HepG2 (cell line): ENCODE measurements around the gene WDR43. TPM values are rescaled to one million over a fixed set of nuclear protein-coding genes. Genes with fewer than 3 reads are reported as not detected.

Experiments used
- ATAC-seq: fragments of 200-7000 bp; cut with Tn5 transposase; 3 replicates; pipeline ENCODE4 v1.9.1; 2020; ENCODE audit warnings: mild to moderate bottlenecking, moderate library complexity
- BruUV-seq: library from RNA; stranded (reverse); fragments of 400-500 nt; replicated peaks from 2 replicates; lab custom pipeline; 2021; lab: Mats Ljungman, UMichigan
- CTCF ChIA-PET: fragments of 300-600 bp; formaldehyde crosslinking; extraction: SDS; loops from one replicate; lab custom pipeline; 2021; ENCODE audit warnings: low total read pairs, inconsistent platforms, low intra/inter-chr PET ratio; lab: Yijun Ruan, JAX
- POLR2A ChIA-PET: fragments of 350-600 bp; sonication (Branson Sonifier 250); formaldehyde crosslinking; loops from one replicate; lab custom pipeline; 2020; ENCODE audit warnings: antibody characterized with exemption, inconsistent platforms; lab: Yijun Ruan, JAX
- DNase-seq: peaks from one replicate; pipeline ENCODE4 v3.0.0-alpha.2; 2015; ENCODE audit warnings: low spot score
- FAIRE-seq: peaks from 3 replicates; lab custom pipeline; 2011; peaks lifted over from hg19 to GRCh38; lab: Jason Lieb, UNC
- H2AFZ ChIP-seq: one replicate; pipeline ENCODE4 v1.6.1; 2011; ENCODE audit warnings: low read length, inconsistent platforms
- H3K27ac ChIP-seq: fragments of 300-600 bp; 3 replicates; pipeline ENCODE4 v1.8.0; 2011; ENCODE audit warnings: mixed run types, mild to moderate bottlenecking, mixed read lengths, low read length, inconsistent platforms; ENCODE audit not compliant: insufficient read depth; ENCODE audit errors: extremely low read length
- H3K27me3 ChIP-seq, 2 experiments: fragments of 200-600 bp in 1 of 2; 2 replicates in 1 of 2; 3 replicates in 1 of 2; pipeline versions ENCODE4 v1.6.0 to v1.8.0; 2011; ENCODE audit warnings: low read length in 2 of 2, mild to moderate bottlenecking in 2 of 2, moderate library complexity in 2 of 2, inconsistent platforms in 1 of 2; ENCODE audit not compliant: insufficient read depth in 2 of 2, control insufficient read depth in 1 of 2
- H3K36me3 ChIP-seq, 2 experiments: fragments of 200-600 bp in 1 of 2; replicated peaks in 1 of 2; 2 replicates in 1 of 2; 3 replicates in 1 of 2; pipeline versions ENCODE4 v1.5.1 to v1.8.0; 2011; ENCODE audit warnings: low read length in 2 of 2, inconsistent platforms in 1 of 2; ENCODE audit not compliant: insufficient read depth in 2 of 2, control insufficient read depth in 1 of 2
- H3K4me1 ChIP-seq: 2 replicates; pipeline ENCODE4 v1.5.1; 2012; ENCODE audit warnings: low read length, inconsistent platforms; ENCODE audit not compliant: insufficient read depth
- H3K4me2 ChIP-seq: 2 replicates; pipeline ENCODE4 v1.6.0; 2011; ENCODE audit warnings: low read depth, low read length, inconsistent platforms
- H3K4me3 ChIP-seq, 3 experiments: fragments of 200-600 bp in 1 of 3; sonication (generic), shearing (Covaris generic) in 1 of 3; replicated peaks in 1 of 3; 2 replicates each; pipeline ENCODE4 v1.5.1; 2011 to 2016; ENCODE audit warnings: low read length in 3 of 3, inconsistent platforms in 2 of 3, low read depth in 2 of 3, mild to moderate bottlenecking in 2 of 3, control low read depth in 1 of 3, mixed read lengths in 1 of 3; ENCODE audit not compliant: insufficient read depth in 1 of 3
- H3K79me2 ChIP-seq: one replicate; pipeline ENCODE4 v1.6.1; 2011; ENCODE audit warnings: low read length, inconsistent platforms; ENCODE audit not compliant: insufficient read depth
- H3K9ac ChIP-seq: 2 replicates; pipeline ENCODE4 v1.6.0; 2011; ENCODE audit warnings: mild to moderate bottlenecking, low read depth, low read length, inconsistent platforms; ENCODE audit not compliant: insufficient read depth
- H3K9me3 ChIP-seq: 2 replicates; pipeline ENCODE4 v1.5.1; 2012; ENCODE audit warnings: mild to moderate bottlenecking, low read length
- H4K20me1 ChIP-seq: 2 replicates; pipeline ENCODE4 v1.6.0; 2011; ENCODE audit warnings: inconsistent platforms, mild to moderate bottlenecking, low read length, moderate library complexity; ENCODE audit not compliant: insufficient read depth
- GMEB2 ChIP-seq: IDR thresholded peaks from 2 replicates; pipeline ENCODE4 v1.6.1; 2016; ENCODE audit warnings: missing biosample characterization, missing genetic modification reagents, low read depth
- KDM4B ChIP-seq: sonication (generic); formaldehyde crosslinking; IDR thresholded peaks from 2 replicates; pipeline ENCODE4 v1.4.0; 2020; ENCODE audit warnings: missing genetic modification reagents
- NFKBIZ ChIP-seq: IDR thresholded peaks from 2 replicates; pipeline ENCODE4 v1.6.1; 2018; ENCODE audit warnings: missing genetic modification reagents, missing compliant biosample characterization
- NR0B2 ChIP-seq: sonication (generic); formaldehyde crosslinking; IDR thresholded peaks from 2 replicates; pipeline ENCODE4 v1.4.0; 2020; ENCODE audit warnings: mild to moderate bottlenecking, missing genetic modification reagents
- PHF5A ChIP-seq: IDR thresholded peaks from one replicate; pipeline ENCODE4 v1.6.1; 2018; ENCODE audit warnings: low read depth, missing genetic modification reagents; ENCODE audit not compliant: unreplicated experiment
- PLRG1 ChIP-seq: fragments of 450-650 bp; conservative IDR thresholded peaks from 2 replicates; pipeline ENCODE4 v1.6.1; 2016
- RFX3 ChIP-seq: IDR thresholded peaks from 2 replicates; pipeline ENCODE4 v1.6.1; 2016; ENCODE audit warnings: missing biosample characterization, missing genetic modification reagents
- RFXAP ChIP-seq: sonication (generic); formaldehyde crosslinking; IDR thresholded peaks from 2 replicates; pipeline ENCODE4 v1.4.0; 2020; ENCODE audit warnings: missing genetic modification reagents, borderline replicate concordance
- SOX5 ChIP-seq: IDR thresholded peaks from 2 replicates; pipeline ENCODE4 v1.6.1; 2016; ENCODE audit warnings: borderline replicate concordance
- ZNF317 ChIP-seq: sonication (generic); formaldehyde crosslinking; IDR thresholded peaks from 2 replicates; pipeline ENCODE4 v1.5.0; 2020; ENCODE audit warnings: mild to moderate bottlenecking, missing genetic modification reagents
- ZNF335 ChIP-seq: sonication (generic); formaldehyde crosslinking; IDR thresholded peaks from 2 replicates; pipeline ENCODE4 v1.4.0; 2020; ENCODE audit warnings: missing genetic modification reagents
- ZNF468 ChIP-seq: sonication (generic); formaldehyde crosslinking; IDR thresholded peaks from 2 replicates; pipeline ENCODE4 v1.8.0; 2022; ENCODE audit warnings: mild to moderate bottlenecking, moderate library complexity, missing genetic modification reagents
- ZNF605 ChIP-seq: sonication (generic); formaldehyde crosslinking; IDR thresholded peaks from 2 replicates; pipeline ENCODE4 v1.8.0; 2022; ENCODE audit warnings: mild to moderate bottlenecking, missing genetic modification reagents
- ZNF746 ChIP-seq: sonication (generic); formaldehyde crosslinking; IDR thresholded peaks from 2 replicates; pipeline ENCODE4 v1.8.0; 2022; ENCODE audit warnings: mild to moderate bottlenecking, missing genetic modification reagents
- ZNF816 ChIP-seq: sonication (generic); formaldehyde crosslinking; IDR thresholded peaks from 2 replicates; pipeline ENCODE4 v1.8.0; 2022; ENCODE audit warnings: missing genetic modification reagents, mild to moderate bottlenecking, borderline replicate concordance
- ZSCAN5A ChIP-seq: sonication (generic); formaldehyde crosslinking; IDR thresholded peaks from 2 replicates; pipeline ENCODE4 v1.8.0; 2022; ENCODE audit warnings: mild to moderate bottlenecking, missing genetic modification reagents, borderline replicate concordance
- WGBS: methylation state at CpG from one replicate; pipeline ENCODE4 v1.1.6; 2017; ENCODE audit warnings: low lambda C conversion rate; 5-methylcytosine and 5-hydroxymethylcytosine counted together
- in situ Hi-C: cut with HindIII; loops from 2 replicates; pipeline ENCODE4 v1.10.0; 2017; ENCODE audit warnings: low pct_unique_long_range_greater_than_20kb; ENCODE audit not compliant: extremely low pct_ligation_motif_present
- intact Hi-C: fragments of 100-400 bp; cut with micrococcal nuclease; formaldehyde crosslinking; loops from one replicate; pipeline ENCODE4 v1.10.0; 2022; ENCODE audit not compliant: unreplicated experiment
- polyA plus RNA-seq, 8 experiments: library from polyadenylated mRNA; depleted of rRNA in 3 of 8; stranded (reverse) in 7 of 8; unstranded in 1 of 8; fragments of >200 nt; fragmentation: Illumina TruSeq in 4 of 8; extraction: Trizol in 4 of 8; gene quantifications; 2 replicates each; pipeline versions ENCODE4 v1.2.1 to v1.2.3, GENCODE V29; 2011 to 2016; ENCODE audit warnings: low read depth in 4 of 8, missing spikeins in 1 of 8, mixed read lengths in 1 of 8; ENCODE audit not compliant: insufficient read depth in 1 of 8
- total RNA-seq, 5 experiments: library from RNA; depleted of rRNA; stranded (reverse); fragments of >200 nt; fragmentation: Illumina TruSeq; extraction: Trizol; gene quantifications; 2 replicates each; pipeline ENCODE4 v1.2.3, GENCODE V29; 2016; ENCODE audit warnings: low read depth in 1 of 5
- TF ChIP-seq, protein P1 (sequence below): sonication (generic); formaldehyde crosslinking; IDR thresholded peaks from 2 replicates; pipeline ENCODE4 v1.4.0; 2020; ENCODE audit warnings: missing genetic modification reagents

WDR43 gene
- total and polyA plus RNA-seq, 2 of the 13 experiments (the other 11 are each of a cell fraction or from before 2014, with no cell fraction given): 121 to 167 TPM

GRCh38 chr2:28895189-28895893, 874 bp downstream of the WDR43 start:
- Histone ChIP-seq H3K4me1 (peaks cover 43% of the 10 kb centered on the region), H4K20me1 (peaks cover 54% of the 10 kb centered on the region), H3K36me3 (no peaks in the 10 kb centered on the region; a peak in 2 of 5 replicates), H3K4me2 (peak overlapping the region; percentile 85), H3K9me3 (no peaks in the 10 kb centered on the region), H2AFZ (no peak overlapping the region), H3K27ac (peak overlapping the region; percentile 90), H3K27me3 (no peaks in the 10 kb centered on the region; a peak in 1 of 5 replicates), H3K4me3 (peak overlapping the region; percentile 82 to 100 (median 91)), H3K79me2 (peaks cover 60% of the 10 kb centered on the region), H3K9ac (peak overlapping the region; percentile 100)
- FAIRE-seq (no peak), DNase-seq (peak; percentile 54), ATAC-seq (no peak; the same call in 1 of the 3 replicates)
- intact Hi-C loops: no loop called here
- WGBS: under 1% methylated on average over 15 of the region's 19 CpGs
- ChIA-PET CTCF (no interaction called here), POLR2A (interaction anchor here (1.2 to 3.8 kb wide), 6 partner anchors 9 to 144 kb away, joined by 3 to 52 read pairs (median 9); partner anchors contain the start of genes PPP1CB and TRMT61B)
- in situ Hi-C loops: no loop called here
- no TSS peak for BruUV-seq
- TF ChIP-seq RFX3 (CRISPR knock-in tag) (no peak), NR0B2 (CRISPR knock-in tag) (no peak), RFXAP (CRISPR knock-in tag) (0 out of 2 replicates have a peak, but pooled peaks have one; percentile 19), GMEB2 (0 out of 2 replicates have a peak, but pooled peaks have one; percentile 13), SOX5 (CRISPR knock-in tag) (no peak), ZNF468 (CRISPR knock-in tag) (no peak), NFKBIZ (CRISPR knock-in tag) (peak; percentile 60; the same call in 1 of the 2 replicates), ZSCAN5A (CRISPR knock-in tag) (no peak), ZNF335 (CRISPR knock-in tag) (no peak), ZNF816 (CRISPR knock-in tag) (peak; percentile 79; the same call in 1 of the 2 replicates), PLRG1 (no peak), ZNF317 (CRISPR knock-in tag) (0 out of 2 replicates have a peak, but pooled peaks have one; percentile 41), KDM4B (CRISPR knock-in tag) (0 out of 2 replicates have a peak, but pooled peaks have one; percentile 45), PHF5A (no peak), ZNF605 (CRISPR knock-in tag) (no peak), ZNF746 (CRISPR knock-in tag) (no peak)
- TF ChIP-seq, protein P1, sequence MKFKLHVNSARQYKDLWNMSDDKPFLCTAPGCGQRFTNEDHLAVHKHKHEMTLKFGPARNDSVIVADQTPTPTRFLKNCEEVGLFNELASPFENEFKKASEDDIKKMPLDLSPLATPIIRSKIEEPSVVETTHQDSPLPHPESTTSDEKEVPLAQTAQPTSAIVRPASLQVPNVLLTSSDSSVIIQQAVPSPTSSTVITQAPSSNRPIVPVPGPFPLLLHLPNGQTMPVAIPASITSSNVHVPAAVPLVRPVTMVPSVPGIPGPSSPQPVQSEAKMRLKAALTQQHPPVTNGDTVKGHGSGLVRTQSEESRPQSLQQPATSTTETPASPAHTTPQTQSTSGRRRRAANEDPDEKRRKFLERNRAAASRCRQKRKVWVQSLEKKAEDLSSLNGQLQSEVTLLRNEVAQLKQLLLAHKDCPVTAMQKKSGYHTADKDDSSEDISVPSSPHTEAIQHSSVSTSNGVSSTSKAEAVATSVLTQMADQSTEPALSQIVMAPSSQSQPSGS (CRISPR knock-in tag): no peak
